ENCODE measurements around the gene KCNRG.
A peak's percentile ranks its signal among the peaks of the same experiment; 100 is the strongest.
"Not testable (repeated sequence)": the region's sequence is repeated elsewhere in the genome, so short reads cannot be mapped to it uniquely, and the experiment has no call there.

KCNRG gene

GRCh38 chr13:50015258-50015657 is at the start of gene KCNRG:
TSS of gene KCNRG (plus strand) at chr13:50015444. CDS start at chr13:50015494, 50 bp downstream.
- DNase-seq: no peak

- DNase-seq: no peak
Observed at GRCh38 chr13:49967456-49967855, 47.8 kb upstream of the KCNRG start.

- DNase-seq: no peak
Observed at GRCh38 chr13:49972709-49973108, 42.5 kb upstream of the KCNRG start.

GRCh38 chr13:49975826-49976225 is 39.4 kb upstream of the KCNRG start:
- DNase-seq: no peak

GRCh38 chr13:49976314-49977258 is 38.7 kb upstream of the KCNRG start:
- DNase-seq: peak; percentile 66

- no peak for DNase-seq
Observed at GRCh38 chr13:49977992-49978391, 37.3 kb upstream of the KCNRG start.

- no peak for DNase-seq
Observed at GRCh38 chr13:49980266-49980665, 35.0 kb upstream of the KCNRG start.

- DNase-seq: no peak
Observed at GRCh38 chr13:49985129-49985528, 30.1 kb upstream of the KCNRG start.

- DNase-seq: no peak
Observed at GRCh38 chr13:49986471-49986870, 28.8 kb upstream of the KCNRG start.

- not testable (repeated sequence) for DNase-seq
Observed at GRCh38 chr13:49990612-49991011, 24.6 kb upstream of the KCNRG start.

- no peak for DNase-seq
Observed at GRCh38 chr13:49993111-49993510, 22.1 kb upstream of the KCNRG start.

- DNase-seq: no peak
Observed at GRCh38 chr13:49993666-49994065, 21.6 kb upstream of the KCNRG start.

GRCh38 chr13:49995625-49996101 is 19.6 kb upstream of the KCNRG start:
- no peak for DNase-seq

- peak; percentile 90 for DNase-seq
Observed at GRCh38 chr13:49996161-49996915, 18.9 kb upstream of the KCNRG start.

- peak; percentile 90 for DNase-seq
Observed at GRCh38 chr13:49996951-49997895, 18.0 kb upstream of the KCNRG start, which contains the start of gene TRIM13. TSS of gene TRIM13 (plus strand) at chr13:49997042. CDS start at chr13:50011941, 14,899 bp downstream.

GRCh38 chr13:49997955-49998354 is 17.3 kb upstream of the KCNRG start:
- DNase-seq: no peak

GRCh38 chr13:49998714-49999624 is 16.3 kb upstream of the KCNRG start:
- DNase-seq: no peak

- DNase-seq: no peak
Observed at GRCh38 chr13:50001287-50001686, 14.0 kb upstream of the KCNRG start.

- no peak for DNase-seq
Observed at GRCh38 chr13:50006426-50007135, 8.7 kb upstream of the KCNRG start.

GRCh38 chr13:50011461-50011860 is 3.8 kb upstream of the KCNRG start:
- no peak for DNase-seq
